OCI-LY3 (cell line): ENCODE results near the gene PSMA7.

Source experiments
- H2AFZ ChIP-seq: fragments of 200-600, 300-600 bp; shearing (Covaris generic); 2 replicates; pipeline ENCODE4 v1.6.0; 2014; ENCODE audit warnings: antibody characterized with exemption, low read depth, low read length
- H3K27ac ChIP-seq: fragments of 200-600, 300-600 bp; sonication (generic); 2 replicates; pipeline ENCODE4 v1.5.1; 2014; ENCODE audit warnings: mild to moderate bottlenecking, low read length, moderate library complexity, mixed read lengths
- H3K27me3 ChIP-seq: fragments of 200-600, 300-600 bp; sonication (generic); 2 replicates; pipeline ENCODE4 v1.6.1; 2014; ENCODE audit warnings: low read depth, low read length, mixed read lengths
- H3K36me3 ChIP-seq: fragments of 200-600, 300-600 bp; sonication (generic); replicated peaks from 2 replicates; pipeline ENCODE3; 2014; ENCODE audit warnings: low read depth, low read length, mixed read lengths
- H3K4me1 ChIP-seq: fragments of 300-600, 200-600 bp; sonication (generic); 2 replicates; pipeline ENCODE4 v1.6.1; 2014; ENCODE audit warnings: low read length, mixed read lengths
- H3K4me2 ChIP-seq: fragments of 200-600, 300-600 bp; sonication (generic); 2 replicates; pipeline ENCODE4 v1.6.1; 2014; ENCODE audit warnings: low read length, mixed read lengths
- H3K4me3 ChIP-seq: fragments of 300-600, 200-600 bp; sonication (generic); 2 replicates; pipeline ENCODE4 v1.5.1; 2014; ENCODE audit warnings: antibody characterized with exemption, mild to moderate bottlenecking, low read length, moderate library complexity
- H3K79me2 ChIP-seq: fragments of 300-600, 200-600 bp; shearing (Covaris generic); 2 replicates; pipeline ENCODE4 v1.6.1; 2014; ENCODE audit warnings: mild to moderate bottlenecking, low read length, mixed read lengths
- H3K9ac ChIP-seq: fragments of 300-600, 200-600 bp; shearing (Covaris generic); 2 replicates; pipeline ENCODE4 v1.6.0; 2014; ENCODE audit warnings: mild to moderate bottlenecking, low read length, moderate library complexity
- H3K9me3 ChIP-seq: fragments of 200-600, 300-600 bp; shearing (Covaris generic); 2 replicates; pipeline ENCODE4 v1.6.1; 2014; ENCODE audit warnings: low read length, mixed read lengths; ENCODE audit not compliant: insufficient read depth
- H4K20me1 ChIP-seq: fragments of 200-600, 300-600 bp; sonication (generic); 2 replicates; pipeline ENCODE4 v1.6.1; 2016; ENCODE audit warnings: low read length, mixed read lengths; ENCODE audit not compliant: insufficient read depth
- EZH2phosphoT487 ChIP-seq: fragments of 200-600 bp; shearing (Covaris generic); IDR thresholded peaks from 2 replicates; pipeline ENCODE4 v1.6.1; 2018; ENCODE audit warnings: antibody characterized with exemption, mixed run types, low read depth
- TF ChIP-seq, protein P1 (sequence below): fragments of 200-600, 300-600 bp; sonication (generic); IDR thresholded peaks from 2 replicates; pipeline ENCODE4 v1.5.1; 2014; ENCODE audit warnings: antibody characterized with exemption, low read length, low read depth

PSMA7 gene

DNA sequence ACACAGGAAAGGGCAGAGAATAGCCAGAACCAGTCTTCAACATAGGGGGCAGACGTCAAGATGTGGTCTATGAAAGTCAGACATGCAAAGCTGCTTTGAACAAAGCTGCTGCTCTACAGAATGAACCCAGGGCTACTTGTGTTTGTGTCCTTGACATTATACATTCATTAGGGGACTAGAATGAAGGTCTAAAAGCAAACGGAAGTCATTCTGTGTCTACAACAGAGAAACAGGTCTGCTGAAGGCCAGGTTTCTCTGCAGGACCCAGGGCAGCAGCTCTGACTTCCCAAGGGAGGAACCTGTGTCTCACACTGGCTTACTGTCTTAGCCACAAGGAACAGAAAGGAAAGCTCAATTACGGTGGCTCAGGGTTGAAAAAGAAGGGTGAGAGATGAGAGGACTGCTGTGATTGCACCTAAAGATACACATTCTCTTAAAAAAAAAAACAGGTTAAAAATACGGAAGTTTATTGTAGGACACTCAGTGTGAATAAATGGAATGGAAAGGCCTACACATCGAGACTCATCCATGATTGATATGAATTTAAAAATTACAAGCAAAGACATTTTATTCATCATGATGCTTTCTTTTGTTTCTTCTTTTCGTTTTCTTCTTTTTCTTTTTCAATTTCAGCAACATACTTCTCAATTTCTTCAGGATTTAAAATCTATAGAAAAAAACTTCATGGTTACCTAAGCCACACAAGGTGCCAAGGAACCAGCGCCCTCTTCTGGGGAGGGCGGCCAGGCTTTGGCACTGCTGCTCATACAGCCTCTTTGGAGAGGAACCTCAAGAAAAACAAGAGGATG is 6.7 kb downstream of the PSMA7 start:
- H3K27ac ChIP-seq = no peak overlapping the region
- peaks cover 53% of the 10 kb centered on the region for H4K20me1 ChIP-seq
- H3K4me1 ChIP-seq = peaks cover 6% of the 10 kb centered on the region
- H3K9me3 ChIP-seq = no peaks in the 10 kb centered on the region
- peaks cover 36% of the 10 kb centered on the region for H3K79me2 ChIP-seq
- no peak overlapping the region for H2AFZ ChIP-seq
- H3K4me2 ChIP-seq = no peak overlapping the region
- H3K9ac ChIP-seq = no peak overlapping the region
- peaks cover 89% of the 10 kb centered on the region for H3K36me3 ChIP-seq
- TF ChIP-seq EZH2phosphoT487 = no peak
- TF ChIP-seq, protein P1, sequence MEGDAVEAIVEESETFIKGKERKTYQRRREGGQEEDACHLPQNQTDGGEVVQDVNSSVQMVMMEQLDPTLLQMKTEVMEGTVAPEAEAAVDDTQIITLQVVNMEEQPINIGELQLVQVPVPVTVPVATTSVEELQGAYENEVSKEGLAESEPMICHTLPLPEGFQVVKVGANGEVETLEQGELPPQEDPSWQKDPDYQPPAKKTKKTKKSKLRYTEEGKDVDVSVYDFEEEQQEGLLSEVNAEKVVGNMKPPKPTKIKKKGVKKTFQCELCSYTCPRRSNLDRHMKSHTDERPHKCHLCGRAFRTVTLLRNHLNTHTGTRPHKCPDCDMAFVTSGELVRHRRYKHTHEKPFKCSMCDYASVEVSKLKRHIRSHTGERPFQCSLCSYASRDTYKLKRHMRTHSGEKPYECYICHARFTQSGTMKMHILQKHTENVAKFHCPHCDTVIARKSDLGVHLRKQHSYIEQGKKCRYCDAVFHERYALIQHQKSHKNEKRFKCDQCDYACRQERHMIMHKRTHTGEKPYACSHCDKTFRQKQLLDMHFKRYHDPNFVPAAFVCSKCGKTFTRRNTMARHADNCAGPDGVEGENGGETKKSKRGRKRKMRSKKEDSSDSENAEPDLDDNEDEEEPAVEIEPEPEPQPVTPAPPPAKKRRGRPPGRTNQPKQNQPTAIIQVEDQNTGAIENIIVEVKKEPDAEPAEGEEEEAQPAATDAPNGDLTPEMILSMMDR = peak; percentile 89
- no peak overlapping the region for H3K4me3 ChIP-seq
- H3K27me3 ChIP-seq = no peaks in the 10 kb centered on the region

DNA sequence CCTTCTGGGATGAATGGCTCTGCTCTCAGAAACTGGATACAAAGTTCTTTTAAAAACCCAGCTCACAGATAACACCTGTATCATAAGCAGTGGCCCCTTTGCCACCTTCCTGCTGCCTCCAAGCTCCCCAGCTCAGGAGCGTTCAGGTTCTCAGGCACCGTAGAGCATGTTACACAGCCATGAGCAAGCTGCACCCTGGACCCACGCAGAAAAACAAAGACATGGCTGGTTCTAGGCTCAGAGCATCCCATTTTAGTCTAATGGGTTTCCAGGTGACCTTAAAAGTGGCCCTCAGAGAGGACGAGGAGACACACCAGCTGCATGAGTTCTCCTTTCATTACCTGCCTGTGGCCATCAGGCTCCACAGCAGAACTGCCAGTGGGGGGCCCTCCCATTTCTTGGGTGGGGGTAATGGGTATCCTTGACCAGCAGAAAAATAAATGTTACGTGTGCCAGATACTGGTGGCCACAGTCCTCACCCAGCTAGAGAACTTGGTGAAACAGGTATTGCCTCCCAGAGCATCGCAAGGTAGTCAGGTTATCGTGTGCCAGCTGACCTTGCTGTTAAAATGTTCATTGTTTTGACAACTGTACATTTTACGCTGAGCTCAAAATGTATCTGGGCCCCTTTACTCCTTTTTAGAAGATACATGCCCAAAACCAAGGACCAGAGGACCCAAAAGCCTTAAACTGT is 7.5 kb downstream of the PSMA7 start:
- Histone ChIP-seq H4K20me1 (peaks cover 45% of the 10 kb centered on the region), H3K4me3 (no peak overlapping the region), H3K79me2 (peaks cover 28% of the 10 kb centered on the region), H3K9ac (no peak overlapping the region), H3K4me2 (no peak overlapping the region), H3K27me3 (no peaks in the 10 kb centered on the region), H2AFZ (no peak overlapping the region), H3K27ac (no peak overlapping the region), H3K4me1 (no peaks in the 10 kb centered on the region), H3K36me3 (peaks cover 88% of the 10 kb centered on the region), H3K9me3 (no peaks in the 10 kb centered on the region)
- TF ChIP-seq, protein P1 = no peak
- no peak for TF ChIP-seq EZH2phosphoT487

DNA sequence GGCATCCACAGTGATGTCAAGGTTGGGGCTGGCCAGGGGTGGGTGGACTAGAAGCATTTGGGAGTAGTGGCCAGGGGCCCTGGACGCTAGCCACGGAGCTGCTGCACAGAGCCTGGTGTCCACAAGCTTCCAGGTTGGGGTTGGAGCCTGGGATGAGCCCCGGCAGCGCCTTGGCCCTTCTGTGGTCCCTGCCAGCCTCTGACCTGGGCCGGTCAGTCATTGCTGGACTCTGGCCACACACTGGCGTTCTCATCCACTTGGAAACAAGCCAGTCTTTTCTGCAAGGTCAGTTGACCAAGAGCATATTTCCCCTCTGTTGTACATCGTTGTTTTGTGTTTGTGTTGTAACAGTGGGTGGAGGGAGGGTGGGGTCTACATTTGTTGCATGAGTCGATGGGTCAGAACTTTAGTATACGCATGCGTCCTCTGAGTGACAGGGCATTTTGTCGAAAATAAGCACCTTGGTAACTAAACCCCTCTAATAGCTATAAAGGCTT is 8.4 kb downstream of the PSMA7 start:
- Histone ChIP-seq H3K27me3 (no peaks in the 10 kb centered on the region), H3K36me3 (peaks cover 86% of the 10 kb centered on the region), H3K27ac (no peak overlapping the region), H3K9ac (no peak overlapping the region), H2AFZ (no peak overlapping the region), H3K4me3 (no peak overlapping the region), H3K4me1 (no peaks in the 10 kb centered on the region), H3K4me2 (no peak overlapping the region), H3K79me2 (peaks cover 19% of the 10 kb centered on the region), H3K9me3 (no peaks in the 10 kb centered on the region), H4K20me1 (peaks cover 36% of the 10 kb centered on the region)
- TF ChIP-seq, protein P1 = no peak
- no peak for TF ChIP-seq EZH2phosphoT487

DNA sequence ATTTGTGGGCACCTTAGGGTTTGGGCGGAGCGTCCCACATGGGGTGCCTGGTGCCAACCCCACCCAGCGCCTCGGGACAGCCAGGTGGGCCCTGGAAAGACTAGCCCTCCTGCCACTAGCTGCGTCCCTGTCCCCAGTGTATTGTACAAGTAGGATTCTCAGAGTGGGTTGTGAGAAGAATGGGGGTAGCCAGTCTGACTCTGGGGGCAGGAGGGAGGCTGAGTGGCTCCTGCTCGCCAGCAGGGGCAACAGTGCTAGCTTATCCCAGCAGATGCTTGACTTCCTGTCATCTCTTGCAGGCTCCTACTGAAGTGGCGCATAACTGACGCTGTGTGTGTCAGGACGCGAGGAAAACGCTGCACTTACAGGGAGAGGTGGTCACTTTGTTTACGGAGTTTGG is 9.3 kb downstream of the PSMA7 start:
- Histone ChIP-seq H3K4me2 (no peak overlapping the region), H3K36me3 (peaks cover 86% of the 10 kb centered on the region), H3K9ac (no peak overlapping the region), H4K20me1 (peaks cover 28% of the 10 kb centered on the region), H3K79me2 (peaks cover 14% of the 10 kb centered on the region), H3K9me3 (no peaks in the 10 kb centered on the region), H2AFZ (no peak overlapping the region), H3K4me1 (no peaks in the 10 kb centered on the region), H3K27me3 (no peaks in the 10 kb centered on the region), H3K4me3 (no peak overlapping the region), H3K27ac (no peak overlapping the region)
- TF ChIP-seq, protein P1 = no peak
- TF ChIP-seq EZH2phosphoT487 = no peak
